GM23248 (cell line): ENCODE measurements around the gene STX8.

Experiments
- EZH2 ChIP-seq: fragments of 200-600 bp; sonication (generic); IDR thresholded peaks from 2 replicates; pipeline ENCODE4 v1.6.1; 2018; ENCODE audit warnings: antibody characterized with exemption, mild to moderate bottlenecking; ENCODE audit not compliant: insufficient read depth, poor library complexity, severe bottlenecking
- EZH2phosphoT487 ChIP-seq: fragments of 200-600 bp; sonication (generic); IDR thresholded peaks from 2 replicates; pipeline ENCODE4 v1.6.1; 2018; ENCODE audit warnings: antibody characterized with exemption, moderate library complexity, mild to moderate bottlenecking, low read depth; ENCODE audit not compliant: insufficient read depth

DNA sequence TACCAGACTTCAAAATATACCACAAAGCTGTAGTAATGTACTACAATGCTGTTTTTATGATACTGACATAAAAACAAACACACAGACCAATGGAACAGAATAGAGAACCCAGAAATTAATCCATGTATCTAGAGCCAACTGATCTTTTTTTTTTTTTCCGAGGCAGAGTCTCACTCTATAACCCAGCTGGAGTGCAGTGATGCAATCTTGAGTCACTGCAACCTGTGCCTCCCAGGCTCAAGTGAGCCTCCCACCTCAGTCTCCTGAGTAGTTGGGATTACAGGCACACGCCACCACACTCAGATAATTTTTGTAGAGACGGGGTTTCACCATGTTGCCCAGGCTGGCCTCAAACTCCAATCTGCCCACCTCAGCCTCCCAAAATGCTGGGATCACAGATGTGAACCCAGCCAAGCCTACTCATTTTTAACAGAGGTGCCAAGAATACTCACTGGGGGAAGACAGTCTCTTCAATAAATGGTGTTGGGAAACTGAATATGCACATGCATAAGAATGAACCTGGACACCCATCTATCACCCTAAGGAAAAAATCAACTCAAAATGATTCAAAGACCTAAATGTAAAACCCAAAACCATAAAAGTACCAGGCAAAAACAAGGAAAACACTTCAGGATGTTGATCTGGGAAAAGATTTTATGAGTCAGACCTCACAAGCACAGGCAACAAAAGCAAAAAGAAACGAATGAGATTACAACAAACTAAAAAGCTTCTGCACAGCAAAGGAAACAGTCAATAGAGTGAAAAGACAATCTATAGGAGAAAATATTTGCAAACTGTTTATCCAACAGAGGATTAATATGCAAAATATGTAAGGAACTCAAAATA is 63.1 kb downstream of the STX8 start:
- TF ChIP-seq EZH2 (no peak), EZH2phosphoT487 (no peak)
